ENCODE data around the gene PHOSPHO1.
"Not testable (repeated sequence)": the region's sequence is repeated elsewhere in the genome, so short reads cannot be mapped to it uniquely, and the experiment has no call there.

PHOSPHO1 gene

GRCh38 chr17:49230636-49231562, at the start of gene PHOSPHO1:
Gene PHOSPHO1 (minus strand): TSS chr17:49230787. CDS start chr17:49226691, 4,096 bp downstream.
- peaks cover 73% of the 10 kb centered on the region for H3K27me3 ChIP-seq (replicated peaks; ENCODE audit: insufficient read depth, low read length)
- no peak within 1 kb of the TSS for H3K27ac ChIP-seq (ENCODE audit: low read length)
- no peaks in the 10 kb centered on the region for H4K20me1 ChIP-seq (ENCODE audit: insufficient read depth, low read length)
- H3K9me2 ChIP-seq (replicated peaks; ENCODE audit: insufficient read depth, low read length) = no peaks in the 10 kb centered on the region
- H3K79me2 ChIP-seq (ENCODE audit: low read length) = no peaks in the 10 kb centered on the region
- H3K36me3 ChIP-seq (replicated peaks; ENCODE audit: insufficient read depth, low read length) = no peaks in the 10 kb centered on the region
- H3K9ac ChIP-seq (ENCODE audit: low read length) = peak within 1 kb of the TSS; percentile 26; the same call in 1 of the 2 replicates
- H2AFZ ChIP-seq (ENCODE audit: low read length) = peak within 1 kb of the TSS; percentile 80
- H3K4me1 ChIP-seq (ENCODE audit: low read length) = 0 out of 2 replicates have a peak, but pooled peaks cover 4% of the 10 kb centered on the region
- no peaks in the 10 kb centered on the region for H3F3A ChIP-seq (ENCODE audit: insufficient read depth, low read length)
- peak within 1 kb of the TSS; percentile 91 for H3K4me3 ChIP-seq (ENCODE audit: low read length)
- H3K9me3 ChIP-seq (replicated peaks; ENCODE audit: insufficient read depth, low read length) = no peaks in the 10 kb centered on the region
- peak within 1 kb of the TSS; percentile 98 for H3K4me2 ChIP-seq (ENCODE audit: low read depth, low read length)
- TF ChIP-seq EZH2phosphoT487 (IDR thresholded peaks at IDR 0.05; ENCODE audit: low read length) (no peak), EZH2 (optimal IDR thresholded peaks at IDR 0.05; ENCODE audit: low read depth, low read length) (no peak), CTCF (IDR thresholded peaks at IDR 0.05; ENCODE audit: low read length) (no peak)
- peak; percentile 87 for DNase-seq

GRCh38 chr17:49280061-49280460, 49.5 kb upstream of the PHOSPHO1 start:
- Histone ChIP-seq H3K27ac (ENCODE audit: low read length) (no peak overlapping the region), H3K79me2 (ENCODE audit: low read length) (no peaks in the 10 kb centered on the region), H4K20me1 (ENCODE audit: insufficient read depth, low read length) (no peaks in the 10 kb centered on the region), H3K9ac (ENCODE audit: low read length) (no peak overlapping the region), H2AFZ (ENCODE audit: low read length) (no peak overlapping the region), H3K4me2 (ENCODE audit: low read depth, low read length) (no peak overlapping the region), H3K36me3 (replicated peaks; ENCODE audit: insufficient read depth, low read length) (no peaks in the 10 kb centered on the region), H3K4me3 (ENCODE audit: low read length) (no peak overlapping the region), H3K9me2 (replicated peaks; ENCODE audit: insufficient read depth, low read length) (no peaks in the 10 kb centered on the region), H3F3A (ENCODE audit: insufficient read depth, low read length) (no peaks in the 10 kb centered on the region), H3K9me3 (replicated peaks; ENCODE audit: insufficient read depth, low read length) (no peaks in the 10 kb centered on the region), H3K4me1 (ENCODE audit: low read length) (no peaks in the 10 kb centered on the region), H3K27me3 (replicated peaks; ENCODE audit: insufficient read depth, low read length) (no peaks in the 10 kb centered on the region; the same call in 1 of the 2 replicates)
- no peak for DNase-seq
- TF ChIP-seq EZH2phosphoT487 (IDR thresholded peaks at IDR 0.05; ENCODE audit: low read length) (no peak), CTCF (IDR thresholded peaks at IDR 0.05; ENCODE audit: low read length) (no peak)

- not testable (repeated sequence) for H3K36me3 ChIP-seq (replicated peaks; ENCODE audit: insufficient read depth, low read length); H2AFZ ChIP-seq (ENCODE audit: low read length); H3K27ac ChIP-seq (ENCODE audit: low read length); H3K79me2 ChIP-seq (ENCODE audit: low read length); H3K4me2 ChIP-seq (ENCODE audit: low read depth, low read length); H3K9me3 ChIP-seq (replicated peaks; ENCODE audit: insufficient read depth, low read length); H3F3A ChIP-seq (ENCODE audit: insufficient read depth, low read length); H3K9ac ChIP-seq (ENCODE audit: low read length); H3K27me3 ChIP-seq (replicated peaks; ENCODE audit: insufficient read depth, low read length); H3K4me3 ChIP-seq (ENCODE audit: low read length); H4K20me1 ChIP-seq (ENCODE audit: insufficient read depth, low read length); H3K9me2 ChIP-seq (replicated peaks; ENCODE audit: insufficient read depth, low read length); DNase-seq; H3K4me1 ChIP-seq (ENCODE audit: low read length)
These were observed 48.9 kb upstream of the PHOSPHO1 start for GRCh38 chr17:49279263-49280015.
